T1000 (cell line): ENCODE data around the gene MRPL2.
"Not testable (repeated sequence)": the region's sequence is repeated elsewhere in the genome, so short reads cannot be mapped to it uniquely, and the experiment has no call there.

Experiments
- DNase-seq: peaks from one replicate; lab custom pipeline; 2025; ENCODE audit warnings: mixed read lengths; lab: John Stamatoyannopoulos, UW

The MRPL2 gene

DNA sequence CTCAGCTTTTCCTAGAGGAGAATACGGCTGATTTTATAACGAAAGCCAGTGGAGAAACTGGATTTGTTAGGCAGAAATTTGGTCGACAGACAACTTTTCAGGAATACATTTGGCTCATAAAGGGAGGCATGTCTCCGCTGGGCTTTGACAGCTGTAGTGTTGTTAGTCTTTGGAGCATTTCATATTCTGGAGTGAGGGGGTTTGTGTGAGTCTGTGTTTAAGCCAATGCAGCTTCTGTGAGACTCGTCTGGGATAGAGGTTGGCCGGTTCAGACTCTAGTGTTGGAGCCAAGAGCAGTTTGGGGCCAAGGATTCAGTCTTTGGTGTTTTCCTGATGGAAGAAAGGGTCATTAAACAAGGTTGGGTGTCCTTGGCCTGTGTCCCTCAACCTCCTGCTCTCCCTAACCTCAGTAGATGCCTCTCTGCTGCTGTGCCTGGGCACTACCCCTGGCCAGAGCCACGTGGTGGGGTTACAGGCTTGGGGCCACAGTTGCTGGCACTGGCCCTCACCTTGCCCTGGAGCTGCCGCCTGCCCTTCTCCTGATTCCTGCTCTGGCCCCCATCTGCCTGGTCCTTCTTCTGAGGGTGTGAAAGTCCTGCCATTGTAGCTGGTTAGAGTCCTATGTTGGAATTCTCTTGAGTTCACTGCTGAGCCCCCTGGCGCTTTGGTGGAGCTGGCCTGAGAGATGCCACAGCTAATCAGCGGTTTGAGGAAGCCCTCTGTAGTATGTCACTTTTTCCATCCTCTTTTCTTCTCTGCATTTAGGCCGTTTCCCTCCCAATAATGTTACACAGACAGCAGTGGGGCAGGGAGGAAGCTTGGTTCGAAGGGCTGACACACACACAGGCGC, 23.8 kb upstream of the MRPL2 start:
- no peak for DNase-seq

GRCh38 chr6:43081922-43082321, 22.7 kb upstream of the MRPL2 start:
- not testable (repeated sequence) for DNase-seq

GRCh38 chr6:43081043-43081442, 21.8 kb upstream of the MRPL2 start:
- DNase-seq: no peak

DNA sequence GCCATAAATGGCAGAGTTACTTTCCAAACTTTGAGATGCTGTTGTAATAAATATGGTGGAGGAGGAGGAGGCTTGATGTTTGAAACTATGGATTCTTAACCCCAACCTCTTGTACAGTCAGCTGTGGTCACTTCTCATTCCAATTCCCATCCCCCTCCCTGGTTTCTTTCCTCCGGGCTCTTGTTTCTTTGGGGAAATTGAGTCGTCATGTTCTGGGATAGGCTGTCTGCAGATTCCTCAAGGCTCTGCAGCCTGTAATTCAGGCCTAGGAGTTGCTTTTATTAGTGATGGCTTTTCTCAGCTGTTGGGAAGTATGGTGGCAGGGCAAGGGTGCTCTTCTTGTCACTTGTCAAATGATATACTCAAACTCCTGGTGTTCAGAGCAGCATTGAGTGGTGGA, 19.5 kb upstream of the MRPL2 start:
- DNase-seq: no peak

DNA sequence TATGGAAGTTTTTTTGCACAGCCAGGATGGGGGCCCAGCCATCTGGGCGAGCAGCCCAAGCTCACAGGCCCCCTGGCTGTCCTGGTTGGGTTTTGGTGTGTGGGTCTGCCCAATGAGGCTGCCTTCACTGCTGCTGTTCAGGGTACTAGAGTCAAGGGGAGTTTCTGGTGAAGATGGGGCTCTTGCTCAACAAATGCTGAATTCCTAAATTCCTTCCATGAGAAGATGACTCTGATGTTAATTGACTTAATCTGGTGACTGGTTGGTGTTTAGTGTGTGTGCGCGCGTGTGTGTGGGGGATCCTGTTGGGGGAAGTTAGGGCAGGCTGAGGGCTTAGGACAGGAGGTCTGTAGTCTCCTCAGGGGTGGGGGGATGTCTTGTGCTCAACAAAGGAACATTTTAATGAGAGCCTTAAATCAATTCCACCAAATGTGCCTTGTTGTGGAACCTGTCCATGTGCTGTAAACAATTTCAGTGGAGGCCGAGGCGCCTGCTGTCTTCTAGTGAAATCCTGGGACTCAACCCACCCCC, 18.8 kb upstream of the MRPL2 start:
- DNase-seq: no peak

- DNase-seq: no peak
Measured at GRCh38 chr6:43077333-43077809, 18.1 kb upstream of the MRPL2 start.

DNA sequence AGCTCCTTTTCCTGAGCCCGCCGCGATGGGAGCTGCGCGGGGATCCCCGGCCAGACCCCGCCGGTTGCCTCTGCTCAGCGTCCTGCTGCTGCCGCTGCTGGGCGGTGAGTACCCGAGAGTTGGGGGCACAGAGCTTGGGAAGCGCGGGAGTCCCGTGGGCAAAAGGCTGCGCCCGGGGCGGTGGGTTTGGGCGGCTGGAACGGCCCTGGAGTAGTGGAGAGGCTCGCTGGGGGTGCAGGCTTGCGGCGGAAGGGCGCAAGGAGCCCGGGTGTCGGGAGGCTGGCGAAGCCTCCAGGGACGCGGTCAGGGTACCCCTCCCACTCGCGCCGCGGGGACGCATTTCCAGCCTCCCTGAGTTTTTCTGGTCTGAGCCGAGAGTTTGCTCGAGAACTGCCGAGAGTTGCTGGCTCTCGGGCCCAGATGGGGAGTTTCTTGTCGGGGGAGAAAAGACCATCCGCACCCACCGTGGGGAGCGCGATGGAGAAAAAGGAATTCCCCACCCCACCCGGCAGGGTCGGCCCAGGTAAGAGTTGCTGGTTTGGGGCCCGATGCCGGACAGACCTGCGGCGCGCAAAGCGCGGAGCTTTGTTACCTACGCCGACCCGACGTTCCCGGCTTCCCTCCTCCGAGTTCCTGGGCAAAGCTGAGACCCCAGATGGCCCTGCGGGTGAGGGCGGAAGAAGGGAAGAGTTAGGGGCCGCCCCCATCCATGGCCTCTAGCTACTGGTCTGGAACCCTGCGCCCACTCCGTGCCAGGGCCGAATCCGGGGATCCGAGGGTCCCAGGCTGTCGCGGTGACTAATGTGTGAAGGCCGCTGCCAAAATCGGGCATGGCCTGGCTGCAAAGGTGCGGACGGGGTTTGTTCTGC, 17.5 kb upstream of the MRPL2 start:
- peak; percentile 18 for DNase-seq

GRCh38 chr6:43075670-43076463, 16.6 kb upstream of the MRPL2 start, which contains the start of gene PTK7:
Gene PTK7, plus strand, starts transcription at chr6:43076314. Its CDS starts 175 bp downstream, at chr6:43076489.
- DNase-seq: no peak

- no peak for DNase-seq
Measured at GRCh38 chr6:43074847-43075669, 15.8 kb upstream of the MRPL2 start.

GRCh38 chr6:43070028-43070632, 10.9 kb upstream of the MRPL2 start:
- DNase-seq: no peak

DNA sequence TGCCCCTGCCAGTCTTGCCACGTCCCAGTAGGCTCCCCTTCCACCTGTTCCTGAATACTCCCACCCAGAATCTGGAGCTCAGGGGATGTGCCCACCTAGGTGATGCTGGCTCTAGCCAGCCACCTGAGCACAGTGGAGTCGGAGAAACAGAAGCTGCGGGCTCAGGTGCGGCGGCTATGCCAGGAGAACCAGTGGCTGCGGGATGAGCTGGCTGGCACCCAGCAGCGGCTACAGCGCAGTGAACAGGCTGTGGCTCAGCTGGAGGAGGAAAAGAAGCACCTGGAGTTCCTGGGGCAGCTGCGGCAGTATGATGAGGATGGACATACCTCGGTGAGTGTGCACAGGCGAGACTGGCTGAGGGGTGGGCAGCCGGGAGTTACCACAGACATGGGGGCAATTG, 3.6 kb upstream of the MRPL2 start:
- DNase-seq: no peak

DNA sequence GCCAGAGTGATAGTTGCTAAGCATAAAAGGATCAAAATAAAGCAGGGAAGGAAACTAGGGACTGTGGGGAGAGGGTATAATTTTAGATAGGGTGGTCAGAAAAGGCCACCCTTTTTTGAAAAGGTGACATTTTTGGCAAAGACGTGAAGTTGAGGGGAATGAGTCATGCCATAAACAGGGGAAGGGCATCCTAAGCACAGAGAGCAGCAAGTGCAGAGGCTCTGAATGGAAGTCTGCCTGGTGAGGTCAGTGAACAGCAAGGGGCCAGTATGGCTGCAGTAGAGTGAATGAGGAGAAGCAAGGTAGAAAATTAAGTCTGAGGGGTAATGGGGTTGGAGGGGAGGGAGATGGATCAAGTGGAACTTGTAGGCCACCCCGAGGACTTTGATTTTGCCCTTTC, 2.6 kb upstream of the MRPL2 start:
- no peak for DNase-seq

GRCh38 chr6:43060755-43061633, 1.8 kb upstream of the MRPL2 start:
- DNase-seq: no peak

DNA sequence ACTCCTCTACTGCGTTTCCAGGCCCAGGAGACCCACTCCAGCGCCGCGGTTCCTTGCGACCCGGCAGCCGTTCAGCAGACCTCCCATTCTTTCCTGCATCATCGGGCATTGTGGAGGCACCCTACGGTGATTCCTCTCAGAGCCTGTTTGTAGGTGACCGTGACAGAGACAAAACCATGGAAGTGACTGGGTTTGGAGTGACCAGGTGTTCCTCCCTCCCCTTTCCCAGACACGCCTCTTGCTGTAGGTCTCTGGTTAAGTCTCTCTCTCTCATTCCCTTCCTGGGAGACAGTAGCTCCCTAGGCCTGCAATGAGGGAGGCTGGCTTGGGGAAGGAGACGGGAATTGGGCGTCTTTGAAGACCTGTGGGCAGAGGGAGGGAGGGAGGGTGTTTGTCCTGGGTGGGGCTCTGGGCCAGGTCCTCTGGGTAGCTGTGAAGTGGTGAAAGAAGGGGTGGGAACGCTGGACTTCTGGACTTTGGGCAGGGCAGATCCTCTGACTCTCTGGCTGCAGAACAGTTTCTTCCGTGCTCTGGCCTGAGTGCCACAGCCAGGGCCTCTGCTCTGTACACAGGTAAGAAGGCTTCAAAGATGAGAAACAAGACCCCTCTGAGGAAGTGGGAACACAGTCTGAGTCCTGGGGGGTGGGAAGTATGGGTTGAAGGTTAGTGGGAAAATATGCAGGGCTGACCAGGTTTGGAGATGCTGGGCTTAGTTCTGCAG, 960 bp upstream of the MRPL2 start:
- DNase-seq: no peak

- no peak for DNase-seq
Measured at GRCh38 chr6:43058531-43058930, 703 bp downstream of the MRPL2 start.

- no peak for DNase-seq
Measured at GRCh38 chr6:43055966-43056365, 3.3 kb downstream of the MRPL2 start.

DNA sequence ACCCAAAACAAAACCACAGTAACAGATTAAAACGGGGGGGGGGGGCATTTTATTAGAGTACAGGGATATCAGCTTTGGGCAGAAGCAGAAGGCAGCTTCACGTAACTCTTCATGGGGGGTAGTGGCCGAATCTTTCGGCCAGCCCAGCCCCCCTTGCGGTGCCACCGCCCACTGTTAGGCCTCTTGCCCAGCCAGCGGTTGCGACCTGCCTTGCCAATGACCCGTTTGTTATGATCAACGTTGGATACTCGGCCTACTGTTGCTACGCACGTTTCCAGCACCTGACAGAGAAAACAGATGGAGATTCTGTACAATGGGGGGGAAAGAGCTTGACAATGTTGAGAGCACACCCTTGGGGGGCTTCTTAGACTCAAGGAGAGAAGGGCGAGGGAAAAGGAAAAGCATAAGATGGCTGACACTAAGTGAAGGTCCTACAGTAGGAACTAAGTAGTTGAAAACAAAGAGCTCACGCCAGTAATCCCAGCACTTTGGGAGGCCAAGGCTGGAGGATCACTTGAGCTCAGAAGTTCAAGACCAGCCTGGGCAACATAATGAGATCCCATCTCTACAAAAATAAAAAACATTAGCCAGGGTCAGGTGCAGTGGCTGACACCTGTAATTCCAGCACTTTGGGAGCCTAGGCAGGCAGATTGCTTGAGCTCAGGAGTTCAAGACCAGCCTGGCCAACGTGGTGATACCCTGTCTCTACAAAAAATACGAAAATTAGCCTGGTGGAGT, 4.9 kb downstream of the MRPL2 start:
- DNase-seq: no peak
